Hepatocyte (in vitro differentiated cells): ENCODE measurements around the gene ZGPAT.

Source experiments
- CTCF ChIP-seq: fragments of 200-600 bp; sonication (generic); IDR thresholded peaks from 2 replicates; pipeline ENCODE4 v1.5.1; 2016; ENCODE audit warnings: antibody characterized with exemption, mild to moderate bottlenecking; ENCODE audit not compliant: poor library complexity
- EZH2 ChIP-seq: fragments of 200-600 bp; sonication (generic); IDR thresholded peaks from 2 replicates; pipeline ENCODE4 v1.6.1; 2016; ENCODE audit warnings: antibody characterized with exemption, mild to moderate bottlenecking, borderline replicate concordance
- EZH2phosphoT487 ChIP-seq: fragments of 200-600 bp; sonication (generic); IDR thresholded peaks from one replicate; pipeline ENCODE4 v1.6.1; 2018; ENCODE audit warnings: antibody characterized with exemption, mild to moderate bottlenecking, low read depth, moderate library complexity; ENCODE audit not compliant: unreplicated experiment, severe bottlenecking

GRCh38 chr20:63751471-63752271 is 43.8 kb downstream of the ZGPAT start:
- no peak for TF ChIP-seq EZH2phosphoT487
- TF ChIP-seq CTCF = no peak
- no peak for TF ChIP-seq EZH2
